HG03039 (cell line): ENCODE measurements around the gene PROM2.

Experiments used
- ATAC-seq: cut with Tn5 transposase; IDR thresholded peaks from one replicate; pipeline ENCODE4 v1.9.1; 2021; ENCODE audit warnings: mild to moderate bottlenecking, moderate library complexity; ENCODE audit not compliant: unreplicated experiment

Gene PROM2

GRCh38 chr2:95319481-95320343 is 45.5 kb downstream of the PROM2 start:
- ATAC-seq, result no peak

GRCh38 chr2:95320344-95320712 is 46.1 kb downstream of the PROM2 start:
- no peak for ATAC-seq

GRCh38 chr2:95320986-95321767 is 46.9 kb downstream of the PROM2 start:
- ATAC-seq, result no peak

- no peak for ATAC-seq
Observed at GRCh38 chr2:95323347-95324155, 49.3 kb downstream of the PROM2 start.

GRCh38 chr2:95325026-95325425 is 50.8 kb downstream of the PROM2 start:
- no peak for ATAC-seq

GRCh38 chr2:95325590-95326432 is 51.6 kb downstream of the PROM2 start:
- ATAC-seq, result no peak

- ATAC-seq, result no peak
Observed at GRCh38 chr2:95326433-95327140, 52.3 kb downstream of the PROM2 start.

- no peak for ATAC-seq
Observed at GRCh38 chr2:95327861-95328260, 53.6 kb downstream of the PROM2 start.

- no peak for ATAC-seq
Observed at GRCh38 chr2:95328358-95329125, 54.3 kb downstream of the PROM2 start.

- no peak for ATAC-seq
Observed at GRCh38 chr2:95329401-95329800, 55.2 kb downstream of the PROM2 start.

GRCh38 chr2:95329891-95330793 is 55.9 kb downstream of the PROM2 start:
- ATAC-seq, result no peak

- ATAC-seq, result no peak
Observed at GRCh38 chr2:95330794-95331338, 56.6 kb downstream of the PROM2 start.

GRCh38 chr2:95331606-95332005 is 57.4 kb downstream of the PROM2 start:
- no peak for ATAC-seq

GRCh38 chr2:95332036-95332435 is 57.8 kb downstream of the PROM2 start:
- no peak for ATAC-seq

GRCh38 chr2:95333056-95333455 is 58.8 kb downstream of the PROM2 start:
- no peak for ATAC-seq

- no peak for ATAC-seq
Observed at GRCh38 chr2:95333888-95334338, 59.7 kb downstream of the PROM2 start.

- no peak for ATAC-seq
Observed at GRCh38 chr2:95334916-95335641, 60.8 kb downstream of the PROM2 start.
